Fibroblast of lung (primary cell): ENCODE data around the gene ATXN2.

Experiments
- EZH2 ChIP-seq: IDR thresholded peaks from 2 replicates; pipeline ENCODE4 v1.5.1; 2012; ENCODE audit warnings: low read length, control low read depth, mild to moderate bottlenecking; ENCODE audit errors: missing control alignments
- TF ChIP-seq, protein P1 (sequence below), 2 donors: IDR thresholded peaks in 1 of 2; conservative IDR thresholded peaks in 1 of 2; 1 replicate in 1 of 2; 2 replicates in 1 of 2; pipeline ENCODE4 v1.5.1; 2011 to 2012; ENCODE audit warnings: low read length in 2 of 2, control low read depth in 1 of 2, inconsistent platforms in 1 of 2, low read depth in 1 of 2, mild to moderate bottlenecking in 1 of 2

DNA sequence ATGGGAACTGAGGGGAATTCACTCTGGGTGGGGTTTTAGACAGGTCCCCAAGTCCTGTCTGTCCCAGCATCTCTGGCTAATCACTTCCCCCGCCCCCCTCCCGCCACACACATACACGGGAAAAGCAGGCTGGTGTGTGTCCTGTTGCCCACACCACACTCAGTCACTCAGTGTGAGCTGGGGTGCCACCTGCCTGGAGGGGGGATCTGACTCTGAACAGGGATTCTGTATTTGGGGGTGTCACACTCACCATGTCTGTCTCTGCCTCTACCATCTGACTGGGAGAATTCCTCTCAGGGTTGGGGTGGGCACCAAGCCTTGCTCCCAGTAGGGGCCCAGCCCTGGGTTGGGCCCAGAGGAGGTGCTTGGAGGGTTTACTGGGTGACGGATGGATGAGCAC, 162.3 kb downstream of the ATXN2 start:
- no peak for TF ChIP-seq EZH2
- TF ChIP-seq, protein P1, sequence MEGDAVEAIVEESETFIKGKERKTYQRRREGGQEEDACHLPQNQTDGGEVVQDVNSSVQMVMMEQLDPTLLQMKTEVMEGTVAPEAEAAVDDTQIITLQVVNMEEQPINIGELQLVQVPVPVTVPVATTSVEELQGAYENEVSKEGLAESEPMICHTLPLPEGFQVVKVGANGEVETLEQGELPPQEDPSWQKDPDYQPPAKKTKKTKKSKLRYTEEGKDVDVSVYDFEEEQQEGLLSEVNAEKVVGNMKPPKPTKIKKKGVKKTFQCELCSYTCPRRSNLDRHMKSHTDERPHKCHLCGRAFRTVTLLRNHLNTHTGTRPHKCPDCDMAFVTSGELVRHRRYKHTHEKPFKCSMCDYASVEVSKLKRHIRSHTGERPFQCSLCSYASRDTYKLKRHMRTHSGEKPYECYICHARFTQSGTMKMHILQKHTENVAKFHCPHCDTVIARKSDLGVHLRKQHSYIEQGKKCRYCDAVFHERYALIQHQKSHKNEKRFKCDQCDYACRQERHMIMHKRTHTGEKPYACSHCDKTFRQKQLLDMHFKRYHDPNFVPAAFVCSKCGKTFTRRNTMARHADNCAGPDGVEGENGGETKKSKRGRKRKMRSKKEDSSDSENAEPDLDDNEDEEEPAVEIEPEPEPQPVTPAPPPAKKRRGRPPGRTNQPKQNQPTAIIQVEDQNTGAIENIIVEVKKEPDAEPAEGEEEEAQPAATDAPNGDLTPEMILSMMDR (conservative IDR thresholded peaks at IDR 0.05 in 1 of 2, IDR thresholded peaks at IDR 0.05 in 1 of 2; ENCODE audit: low read depth in 1 of 2, low read length in 2 of 2), result no peak
